HG03469 (cell line): ENCODE data around the gene SHANK1.
A peak's percentile ranks its signal among the peaks of the same experiment; 100 is the strongest.

Source experiments
- ATAC-seq: cut with Tn5 transposase; IDR thresholded peaks from one replicate; pipeline ENCODE4 v1.9.1; 2021; ENCODE audit warnings: mild to moderate bottlenecking, moderate library complexity, moderate number of reproducible peaks; ENCODE audit not compliant: unreplicated experiment

SHANK1 gene

GRCh38 chr19:50693064-50693975 is 26.3 kb downstream of the SHANK1 start:
- ATAC-seq, result no peak

DNA sequence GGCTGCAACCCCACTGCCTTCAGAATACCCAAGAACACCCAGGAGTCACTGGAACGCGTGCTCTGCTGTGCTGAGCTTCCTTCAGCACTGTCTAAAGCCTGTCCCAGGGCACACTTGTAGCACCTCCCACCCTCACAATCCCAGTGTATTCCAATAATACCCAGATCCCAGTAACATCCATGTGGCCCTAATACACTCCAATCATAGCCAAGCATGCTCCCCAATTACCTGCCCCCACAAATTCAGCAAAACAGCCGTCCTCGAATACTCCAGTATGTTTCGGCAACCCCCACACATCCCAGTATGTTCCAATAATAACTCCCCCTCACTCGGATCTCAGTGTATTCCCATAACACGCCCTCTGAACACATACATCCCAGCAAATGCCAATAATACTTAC is 29.2 kb downstream of the SHANK1 start:
- ATAC-seq, result no peak

GRCh38 chr19:50688766-50689165 is 30.8 kb downstream of the SHANK1 start:
- ATAC-seq, result no peak

GRCh38 chr19:50686310-50687032 is 33.1 kb downstream of the SHANK1 start:
- ATAC-seq, result no peak

DNA sequence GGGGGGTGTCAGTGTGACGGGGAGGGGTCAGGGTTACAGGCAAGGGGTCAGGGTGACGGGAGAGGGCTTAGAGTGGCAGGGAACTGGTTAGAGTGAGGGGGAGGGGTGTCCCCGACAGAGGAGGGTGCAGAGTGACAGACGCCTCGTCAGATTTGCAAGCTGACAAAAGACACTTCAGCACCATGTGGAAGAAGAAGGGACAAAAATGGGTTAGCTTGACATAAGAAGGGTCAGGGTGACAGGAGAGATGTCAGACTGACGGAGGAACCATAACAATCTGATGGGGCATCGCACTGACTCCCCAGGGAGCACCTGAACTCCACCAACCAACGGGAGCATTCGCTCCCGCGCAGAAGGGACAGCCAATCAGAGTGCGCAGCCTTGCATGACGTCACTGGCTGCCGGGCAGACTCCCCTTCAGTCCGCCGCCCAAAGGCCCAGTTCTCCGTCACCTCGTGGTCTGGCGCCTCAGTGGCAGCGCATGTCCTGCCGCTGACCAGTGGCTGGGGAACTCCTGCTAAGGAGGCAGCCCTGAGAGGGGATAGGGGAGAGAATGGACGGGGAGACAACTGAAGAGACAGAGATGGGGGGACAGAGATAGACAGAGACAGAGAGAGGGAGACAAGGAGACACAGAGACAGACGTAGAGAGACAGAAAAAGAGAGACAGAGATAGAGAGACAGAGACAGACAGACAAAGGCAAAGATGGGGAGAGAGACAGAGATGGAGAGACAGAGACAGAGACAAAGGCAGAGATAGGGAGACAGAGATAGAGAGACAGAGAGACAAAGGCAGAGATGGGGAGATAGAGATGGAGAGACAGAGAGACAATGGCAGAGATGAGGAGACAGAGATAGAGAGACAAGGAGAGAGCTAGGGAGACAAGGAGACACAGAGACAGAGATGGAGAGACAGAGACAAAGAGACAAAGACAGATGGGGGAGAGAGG is 40.2 kb downstream of the SHANK1 start:
- ATAC-seq, result peak; percentile 58

- ATAC-seq, result no peak
Observed at GRCh38 chr19:50678323-50678722, 41.3 kb downstream of the SHANK1 start.

- ATAC-seq, result no peak
Observed at GRCh38 chr19:50677636-50678035, 42.0 kb downstream of the SHANK1 start.

DNA sequence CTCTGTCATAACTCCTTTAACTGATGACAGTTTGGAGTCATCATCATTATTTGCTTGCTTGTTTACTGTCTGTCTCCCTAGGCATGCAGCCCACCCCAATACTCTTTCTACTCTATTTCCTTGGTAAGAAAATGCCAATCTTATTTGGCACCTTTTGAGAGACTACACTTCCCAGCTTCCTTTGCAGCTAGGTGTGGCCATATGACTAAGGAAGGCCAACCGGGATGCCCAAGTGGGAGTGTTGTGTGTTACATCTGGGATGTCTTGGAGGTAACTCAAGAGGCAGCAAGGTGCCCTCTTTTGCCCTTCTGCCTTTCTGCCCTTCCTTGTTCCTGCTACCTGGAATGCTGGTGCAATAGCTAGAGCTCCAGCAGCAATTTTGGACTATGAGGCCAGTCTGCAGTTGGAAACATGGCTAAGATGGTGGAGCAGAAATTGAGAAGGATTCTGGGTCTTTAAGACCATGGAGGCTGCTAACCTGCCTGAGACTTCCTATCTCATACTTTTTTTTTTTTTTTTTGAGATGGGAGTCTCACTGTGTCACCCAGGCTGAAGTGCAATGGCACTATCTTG is 42.9 kb downstream of the SHANK1 start:
- ATAC-seq, result no peak

DNA sequence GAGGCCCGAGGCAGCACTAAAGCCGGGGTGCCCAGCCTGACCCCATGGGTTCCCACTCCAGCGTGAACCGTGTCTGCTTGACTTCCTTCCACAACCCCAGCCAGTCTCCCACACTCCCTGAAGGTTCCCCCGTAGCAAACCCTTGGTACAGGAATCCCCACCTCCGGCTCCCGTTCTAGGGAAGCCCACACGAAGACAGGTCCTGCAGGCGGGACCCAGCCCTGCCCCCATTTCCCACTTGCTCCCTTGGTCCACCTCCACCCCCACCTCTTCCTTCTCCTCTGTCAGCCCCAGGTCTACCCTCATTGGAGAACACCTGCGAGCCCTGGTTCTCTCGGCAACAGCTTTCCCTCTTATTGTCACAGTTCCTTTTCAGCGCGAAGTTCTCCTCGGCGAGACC is 46.5 kb downstream of the SHANK1 start:
- ATAC-seq, result no peak

GRCh38 chr19:50670102-50670380 is 49.6 kb downstream of the SHANK1 start:
- no peak for ATAC-seq

DNA sequence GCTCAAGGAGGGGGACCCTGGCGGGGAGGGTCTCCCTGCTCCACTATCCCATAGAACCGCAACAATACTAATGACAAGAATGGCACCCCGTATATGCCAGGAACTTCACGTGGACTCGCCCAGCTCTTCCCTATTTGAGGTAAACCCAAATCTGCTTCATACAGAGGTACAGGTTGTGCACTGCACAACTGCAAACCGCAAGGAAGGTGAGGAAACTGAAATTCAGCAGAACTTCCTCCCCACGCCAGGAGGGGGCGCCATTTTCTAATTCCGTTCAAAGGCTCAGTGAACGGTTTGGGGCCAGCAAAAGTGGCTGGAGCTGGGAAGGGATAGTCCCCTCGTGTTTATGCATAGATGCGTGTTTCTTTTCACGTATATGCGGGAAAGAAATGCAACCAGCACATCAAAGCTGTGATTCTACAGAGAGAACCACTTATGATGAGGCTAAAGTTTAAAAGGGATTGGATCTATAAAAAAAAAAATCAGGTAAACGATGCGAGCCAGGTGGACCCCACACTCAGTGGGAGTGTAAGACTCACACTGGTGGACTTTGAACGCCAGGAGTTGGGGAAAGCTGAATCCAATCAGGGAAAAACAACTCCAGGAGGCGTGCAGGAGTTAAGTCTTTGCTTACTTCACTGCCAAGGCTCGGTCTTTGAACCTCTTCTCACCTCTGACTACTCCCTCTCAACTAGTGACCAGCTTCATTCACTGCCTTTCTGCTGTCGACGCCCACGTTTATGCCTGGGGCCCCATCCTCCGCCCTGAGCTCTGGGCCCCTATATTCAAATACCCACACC is 50.1 kb downstream of the SHANK1 start:
- ATAC-seq, result no peak

GRCh38 chr19:50668879-50669278 is 50.7 kb downstream of the SHANK1 start:
- ATAC-seq, result no peak

DNA sequence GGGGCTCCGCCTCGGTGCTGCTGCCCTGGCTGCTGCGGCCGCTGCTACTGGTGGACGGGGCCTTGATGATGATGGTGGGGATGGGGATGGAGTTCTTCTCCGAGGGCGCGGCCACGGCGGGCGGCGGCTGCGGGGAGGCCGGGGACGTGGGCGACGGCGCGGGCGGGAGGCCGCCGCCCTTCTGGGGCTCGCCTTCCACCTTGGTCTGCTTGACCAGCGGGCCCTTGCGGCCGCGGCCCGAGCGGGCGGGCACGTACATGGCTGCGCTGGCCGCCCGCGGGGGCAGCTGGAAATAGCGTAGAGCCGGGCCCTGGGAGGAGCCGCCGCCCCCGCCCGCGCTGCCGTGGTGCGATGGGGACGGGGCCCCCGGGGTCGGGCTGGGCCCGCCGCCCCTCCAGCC is 51.2 kb downstream of the SHANK1 start:
- ATAC-seq, result no peak

DNA sequence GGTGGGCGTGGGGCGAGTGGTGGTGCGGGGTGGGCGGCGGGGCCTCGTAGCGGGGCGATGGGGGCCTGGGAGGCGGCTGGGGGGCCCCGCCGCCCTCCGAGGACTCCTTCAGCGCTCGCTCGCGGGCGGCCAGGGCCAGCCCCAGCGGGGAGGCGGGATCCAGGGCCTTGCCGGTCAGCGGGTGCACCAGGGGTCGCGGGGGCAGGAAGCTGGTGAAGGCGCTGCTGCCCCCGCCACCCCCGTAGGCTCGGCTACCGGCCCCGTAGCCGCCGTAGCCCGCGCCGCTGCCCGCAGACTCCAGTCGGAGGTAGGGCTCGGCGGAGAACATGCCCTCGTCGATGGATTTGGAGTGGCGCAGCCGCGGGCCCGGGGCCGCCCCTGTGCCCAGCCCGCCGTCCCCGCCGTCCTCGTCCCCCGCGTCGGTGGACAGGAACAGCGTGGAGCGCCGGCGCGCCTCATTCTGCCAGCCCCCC is 51.8 kb downstream of the SHANK1 start:
- no peak for ATAC-seq

- ATAC-seq, result no peak
Observed at GRCh38 chr19:50667177-50667758, 52.3 kb downstream of the SHANK1 start.

- no peak for ATAC-seq
Observed at GRCh38 chr19:50666346-50667176, 53.0 kb downstream of the SHANK1 start.

DNA sequence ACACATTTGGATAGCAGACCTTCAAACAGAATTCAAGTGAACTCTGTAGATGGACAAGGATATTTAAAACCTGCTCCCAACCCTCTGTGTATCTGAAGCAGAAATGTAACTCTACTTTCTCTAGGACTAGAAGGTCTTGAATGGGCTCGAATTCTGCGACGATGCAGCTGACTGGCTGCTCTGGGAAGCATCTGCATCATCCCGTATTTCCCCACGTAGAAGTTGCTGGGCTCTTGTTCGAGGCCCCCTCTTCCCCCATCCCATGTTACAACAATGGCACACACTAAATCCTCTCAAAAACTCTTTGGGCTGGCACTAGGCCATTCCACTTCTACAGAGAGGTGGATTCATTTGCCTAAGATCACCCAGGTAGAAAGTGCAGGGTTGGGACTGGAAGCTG is 55.4 kb downstream of the SHANK1 start:
- ATAC-seq, result no peak

- ATAC-seq, result no peak
Observed at GRCh38 chr19:50663482-50663790, 56.2 kb downstream of the SHANK1 start.
